GM21717 (cell line): ENCODE data around the gene GGA1.
A peak's percentile ranks its signal among the peaks of the same experiment; 100 is the strongest.

ENCODE experiments used
- ATAC-seq: cut with Tn5 transposase; IDR thresholded peaks from one replicate; pipeline ENCODE4 v1.9.1; 2021; ENCODE audit warnings: mild to moderate bottlenecking, moderate library complexity; ENCODE audit not compliant: unreplicated experiment

Gene GGA1

GRCh38 chr22:37669586-37669985 lies 61.0 kb downstream of the GGA1 start:
- ATAC-seq = no peak

GRCh38 chr22:37672206-37672919 lies 63.7 kb downstream of the GGA1 start:
- ATAC-seq = no peak

- ATAC-seq = no peak
Measured at GRCh38 chr22:37672920-37673455, 64.4 kb downstream of the GGA1 start.

DNA sequence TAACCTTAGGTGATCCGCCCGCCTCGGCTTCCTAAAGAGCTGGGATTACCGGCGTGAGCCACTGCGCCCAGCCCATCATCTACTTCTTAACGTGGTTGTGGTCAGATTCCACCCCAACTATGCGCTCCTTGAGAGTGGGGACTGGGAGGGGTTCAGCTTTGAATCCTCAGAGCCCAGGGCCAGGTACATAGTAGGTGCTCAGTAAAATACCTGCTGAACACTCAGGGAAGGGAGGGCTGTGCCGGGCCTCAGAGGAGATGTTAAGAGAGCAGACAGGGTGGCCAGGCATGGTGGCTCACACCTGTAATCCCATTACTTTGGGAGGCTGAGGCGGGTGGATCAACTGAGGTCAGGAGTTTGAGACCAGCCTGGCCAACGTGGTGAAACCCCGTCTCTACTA lies 65.6 kb downstream of the GGA1 start:
- no peak for ATAC-seq

DNA sequence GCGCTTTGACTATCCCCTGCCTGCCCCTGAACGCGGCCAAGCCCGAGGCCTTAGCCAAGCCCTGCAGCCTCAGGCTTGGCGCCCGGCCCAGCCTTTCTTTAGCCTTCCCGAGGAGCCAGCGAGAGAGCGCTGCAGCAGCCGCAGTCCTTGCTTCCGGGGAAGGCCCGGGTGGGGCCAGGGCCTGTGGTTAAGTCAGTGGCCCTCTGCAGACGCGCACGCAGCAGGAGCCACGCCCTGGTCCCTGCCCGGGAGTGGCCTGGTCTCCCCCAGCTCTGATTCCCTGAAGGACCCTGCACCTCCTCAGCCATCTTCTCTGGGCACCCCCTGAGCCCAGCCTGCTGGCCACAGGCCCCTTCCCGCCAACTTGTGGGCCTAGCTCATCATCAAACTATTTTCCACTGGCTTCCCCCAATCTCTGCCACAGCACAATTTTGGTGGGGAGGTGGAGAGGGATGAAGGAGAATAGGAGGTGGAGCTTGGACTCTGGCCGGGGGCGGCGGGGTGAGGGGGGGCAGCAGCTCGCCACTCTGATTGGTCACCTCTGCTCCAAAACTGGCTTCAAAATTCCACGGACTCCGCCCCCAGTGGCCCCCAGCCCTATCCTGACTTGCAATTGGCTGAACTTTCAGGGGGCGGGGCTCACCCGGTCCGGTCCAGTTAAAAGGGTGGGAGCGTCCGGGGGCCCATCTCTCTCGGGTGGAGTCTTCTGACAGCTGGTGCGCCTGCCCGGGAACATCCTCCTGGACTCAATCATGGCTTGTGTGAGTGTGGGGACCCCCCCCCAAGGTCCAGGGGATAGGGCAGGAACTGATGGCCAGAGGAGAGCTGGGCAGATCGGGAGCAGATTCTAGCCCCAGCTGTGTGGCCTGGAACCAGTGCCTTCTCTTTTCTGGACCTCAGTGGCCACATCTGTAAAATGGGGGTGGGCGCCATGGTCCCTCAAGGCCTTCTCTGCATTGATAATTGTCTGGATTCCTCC lies 66.6 kb downstream of the GGA1 start, which contains the start of gene LGALS1:
TSS of gene LGALS1 (plus strand) at position 686 of the 979 bp plus-strand sequence. CDS start at position 753, 67 bp downstream.
- ATAC-seq = no peak

GRCh38 chr22:37675930-37676735 lies 67.5 kb downstream of the GGA1 start:
- no peak for ATAC-seq

DNA sequence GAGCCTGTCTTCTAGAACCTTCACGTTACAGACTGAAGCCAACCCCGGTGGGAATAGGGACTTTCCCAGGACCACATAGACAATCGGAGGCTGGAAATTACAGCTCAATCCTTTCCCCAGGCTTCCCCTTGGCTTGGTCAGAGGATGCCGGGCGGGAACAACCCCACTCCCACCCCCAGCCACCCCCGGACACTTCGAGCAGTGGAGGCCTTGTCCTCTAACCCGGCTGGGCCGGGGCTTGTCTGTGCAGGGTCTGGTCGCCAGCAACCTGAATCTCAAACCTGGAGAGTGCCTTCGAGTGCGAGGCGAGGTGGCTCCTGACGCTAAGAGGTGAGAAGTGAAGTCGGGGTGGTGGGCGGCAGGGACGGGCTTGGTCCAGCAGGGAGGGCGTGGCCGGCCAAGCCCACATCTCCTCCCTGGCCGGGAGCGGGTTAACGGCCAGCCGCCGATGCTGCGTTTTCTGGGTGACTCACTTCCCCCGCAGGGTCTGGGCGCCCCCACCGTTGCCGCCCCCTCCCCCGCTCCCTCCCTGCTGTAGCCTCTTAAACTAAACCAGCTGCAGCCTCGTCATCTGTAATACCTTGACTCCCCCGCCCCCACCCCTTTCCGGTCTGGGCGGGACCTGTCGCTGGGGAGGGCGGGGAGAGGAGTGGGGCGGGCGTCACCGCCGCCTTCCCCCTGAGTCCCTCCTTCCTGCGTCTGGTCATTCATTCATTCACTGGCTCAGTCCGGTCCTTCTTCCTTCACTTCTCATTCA lies 68.3 kb downstream of the GGA1 start:
- peak; percentile 43 for ATAC-seq

- no peak for ATAC-seq
Measured at GRCh38 chr22:37677493-37677974, 68.9 kb downstream of the GGA1 start.

DNA sequence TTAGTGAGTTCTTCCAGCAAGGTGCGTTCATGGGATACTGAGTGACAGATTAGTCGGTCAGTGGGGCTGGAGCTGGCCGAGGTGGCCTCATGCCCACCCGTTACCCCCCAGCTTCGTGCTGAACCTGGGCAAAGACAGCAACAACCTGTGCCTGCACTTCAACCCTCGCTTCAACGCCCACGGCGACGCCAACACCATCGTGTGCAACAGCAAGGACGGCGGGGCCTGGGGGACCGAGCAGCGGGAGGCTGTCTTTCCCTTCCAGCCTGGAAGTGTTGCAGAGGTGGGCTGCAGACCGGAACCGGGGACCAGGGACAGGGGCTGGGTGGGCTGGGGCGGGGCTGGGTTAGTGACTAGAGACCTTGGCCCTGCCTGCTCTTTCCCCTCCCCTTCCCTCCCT lies 69.7 kb downstream of the GGA1 start:
- ATAC-seq = no peak

- ATAC-seq = no peak
Measured at GRCh38 chr22:37679670-37680069, 71.0 kb downstream of the GGA1 start.

- ATAC-seq = no peak
Measured at GRCh38 chr22:37680191-37680851, 71.7 kb downstream of the GGA1 start.

- no peak for ATAC-seq
Measured at GRCh38 chr22:37681001-37681424, 72.4 kb downstream of the GGA1 start.

GRCh38 chr22:37681556-37682049 lies 73.0 kb downstream of the GGA1 start:
- no peak for ATAC-seq
